ENCODE measurements around the gene CACNA2D3. TPM values are rescaled to one million over a fixed set of nuclear protein-coding genes. Genes with fewer than 3 reads are reported as not detected.

Gene CACNA2D3
- polyA plus RNA-seq, 1 donor (not counting 4 experiments of a cell fraction or from before 2014, with no cell fraction given): 0.08 TPM

DNA sequence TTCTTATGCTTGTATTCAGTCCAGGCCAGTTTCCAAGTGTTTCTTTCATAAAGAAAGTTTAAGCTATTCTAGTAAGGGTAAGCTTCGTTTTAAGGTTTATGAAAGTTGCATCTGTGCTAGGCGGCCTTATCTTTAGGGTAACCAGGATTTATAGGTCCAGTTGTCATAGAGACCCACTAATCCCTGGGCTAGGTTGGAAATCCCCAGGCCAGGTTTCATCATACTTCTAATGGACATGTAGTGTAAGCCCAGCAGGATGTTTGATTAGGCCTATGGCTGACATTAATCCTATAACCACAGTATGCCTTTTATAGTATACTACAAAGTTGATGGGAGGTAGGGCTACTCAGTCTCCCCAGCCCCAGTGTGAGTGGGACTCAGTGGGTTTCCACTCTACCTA lies 312.4 kb downstream of the CACNA2D3 start:
- DNase-seq (ENCODE audit: low read depth, low spot score) (no peak), FAIRE-seq (no peak)
- Histone ChIP-seq H4K20me1 (ENCODE audit: control insufficient read depth, extremely low read depth, insufficient read depth, low read length) (no peaks in the 10 kb centered on the region), H3K36me3 (ENCODE audit: control insufficient read depth in 2 of 2, extremely low read depth in 1 of 2, insufficient read depth in 2 of 2, low read length in 2 of 2) (no peaks in the 10 kb centered on the region), H3K4me2 (ENCODE audit: control insufficient read depth, extremely low read depth, insufficient read depth, low read depth, low read length) (no peak overlapping the region), H3K9ac (ENCODE audit: control insufficient read depth, extremely low read depth, insufficient read depth, low read length) (no peak overlapping the region), H3K4me1 (ENCODE audit: control insufficient read depth, extremely low read depth, insufficient read depth, low read length) (no peaks in the 10 kb centered on the region), H3K4me3 (ENCODE audit: control insufficient read depth in 2 of 3, extremely low read depth in 1 of 3, insufficient read depth in 2 of 3, low read depth in 1 of 3, low read length in 3 of 3) (no peak overlapping the region), H3K9me1 (ENCODE audit: control insufficient read depth, extremely low read depth, insufficient read depth, low read length) (no peaks in the 10 kb centered on the region), H3K27me3 (ENCODE audit: control insufficient read depth, extremely low read depth, insufficient read depth, low read length) (no peaks in the 10 kb centered on the region), H2AFZ (ENCODE audit: control insufficient read depth, low read length) (no peak overlapping the region), H3K9me3 (ENCODE audit: control insufficient read depth, low read depth, low read length) (no peaks in the 10 kb centered on the region), H3K27ac (ENCODE audit: control insufficient read depth, insufficient read depth, low read length) (no peak overlapping the region), H3K79me2 (ENCODE audit: control insufficient read depth, insufficient read depth, low read length) (no peaks in the 10 kb centered on the region)
- dilution Hi-C loops (cut with MboI; ENCODE audit: extremely low pct_ligation_motif_present, low sequenced_read_pairs): no loop called here
- TF ChIP-seq, protein P1, sequence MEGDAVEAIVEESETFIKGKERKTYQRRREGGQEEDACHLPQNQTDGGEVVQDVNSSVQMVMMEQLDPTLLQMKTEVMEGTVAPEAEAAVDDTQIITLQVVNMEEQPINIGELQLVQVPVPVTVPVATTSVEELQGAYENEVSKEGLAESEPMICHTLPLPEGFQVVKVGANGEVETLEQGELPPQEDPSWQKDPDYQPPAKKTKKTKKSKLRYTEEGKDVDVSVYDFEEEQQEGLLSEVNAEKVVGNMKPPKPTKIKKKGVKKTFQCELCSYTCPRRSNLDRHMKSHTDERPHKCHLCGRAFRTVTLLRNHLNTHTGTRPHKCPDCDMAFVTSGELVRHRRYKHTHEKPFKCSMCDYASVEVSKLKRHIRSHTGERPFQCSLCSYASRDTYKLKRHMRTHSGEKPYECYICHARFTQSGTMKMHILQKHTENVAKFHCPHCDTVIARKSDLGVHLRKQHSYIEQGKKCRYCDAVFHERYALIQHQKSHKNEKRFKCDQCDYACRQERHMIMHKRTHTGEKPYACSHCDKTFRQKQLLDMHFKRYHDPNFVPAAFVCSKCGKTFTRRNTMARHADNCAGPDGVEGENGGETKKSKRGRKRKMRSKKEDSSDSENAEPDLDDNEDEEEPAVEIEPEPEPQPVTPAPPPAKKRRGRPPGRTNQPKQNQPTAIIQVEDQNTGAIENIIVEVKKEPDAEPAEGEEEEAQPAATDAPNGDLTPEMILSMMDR (optimal IDR thresholded peaks at IDR 0.05 in 1 of 3, IDR thresholded peaks at IDR 0.05 in 1 of 3, conservative IDR thresholded peaks at IDR 0.05 in 1 of 3; ENCODE audit: extremely low read depth in 1 of 3, insufficient read depth in 2 of 3, low read length in 3 of 3): no peak
- no peak for TF ChIP-seq EZH2 (IDR thresholded peaks at IDR 0.05; ENCODE audit: low read length)

DNA sequence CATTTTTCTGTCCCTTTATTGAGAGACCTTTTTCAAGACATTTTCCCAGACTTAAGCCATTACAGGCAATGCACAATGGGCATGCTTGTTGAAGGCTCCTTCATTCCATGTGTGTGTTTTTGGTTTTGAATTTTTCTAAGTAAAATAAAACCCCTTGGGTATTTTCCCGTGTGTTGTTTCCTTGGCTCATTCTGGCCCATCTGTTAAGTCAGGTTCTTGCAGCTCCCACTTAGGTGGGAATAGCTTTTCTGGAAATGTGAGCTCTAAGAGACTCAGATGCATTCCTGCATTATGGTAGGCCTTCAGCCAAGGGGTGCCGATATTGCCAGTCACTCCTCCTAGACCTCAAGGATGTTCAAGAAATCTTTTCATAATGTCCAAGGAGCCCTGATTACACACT lies 314.9 kb downstream of the CACNA2D3 start:
- Histone ChIP-seq H3K4me3 (ENCODE audit: control insufficient read depth in 2 of 3, extremely low read depth in 1 of 3, insufficient read depth in 2 of 3, low read depth in 1 of 3, low read length in 3 of 3) (no peak overlapping the region), H3K27me3 (ENCODE audit: control insufficient read depth, extremely low read depth, insufficient read depth, low read length) (no peaks in the 10 kb centered on the region), H3K4me2 (ENCODE audit: control insufficient read depth, extremely low read depth, insufficient read depth, low read depth, low read length) (no peak overlapping the region), H3K9me3 (ENCODE audit: control insufficient read depth, low read depth, low read length) (no peaks in the 10 kb centered on the region), H3K9ac (ENCODE audit: control insufficient read depth, extremely low read depth, insufficient read depth, low read length) (no peak overlapping the region), H3K79me2 (ENCODE audit: control insufficient read depth, insufficient read depth, low read length) (no peaks in the 10 kb centered on the region), H3K36me3 (ENCODE audit: control insufficient read depth in 2 of 2, extremely low read depth in 1 of 2, insufficient read depth in 2 of 2, low read length in 2 of 2) (no peaks in the 10 kb centered on the region), H3K4me1 (ENCODE audit: control insufficient read depth, extremely low read depth, insufficient read depth, low read length) (no peaks in the 10 kb centered on the region), H2AFZ (ENCODE audit: control insufficient read depth, low read length) (no peak overlapping the region), H3K27ac (ENCODE audit: control insufficient read depth, insufficient read depth, low read length) (no peak overlapping the region), H3K9me1 (ENCODE audit: control insufficient read depth, extremely low read depth, insufficient read depth, low read length) (no peaks in the 10 kb centered on the region), H4K20me1 (ENCODE audit: control insufficient read depth, extremely low read depth, insufficient read depth, low read length) (no peaks in the 10 kb centered on the region)
- FAIRE-seq (no peak), DNase-seq (ENCODE audit: low read depth, low spot score) (no peak)
- dilution Hi-C loops (cut with MboI; ENCODE audit: extremely low pct_ligation_motif_present, low sequenced_read_pairs): no loop called here
- no peak for TF ChIP-seq EZH2 (IDR thresholded peaks at IDR 0.05; ENCODE audit: low read length)
- TF ChIP-seq, protein P1 (optimal IDR thresholded peaks at IDR 0.05 in 1 of 3, IDR thresholded peaks at IDR 0.05 in 1 of 3, conservative IDR thresholded peaks at IDR 0.05 in 1 of 3; ENCODE audit: extremely low read depth in 1 of 3, insufficient read depth in 2 of 3, low read length in 3 of 3): no peak
